HepG2 (cell line): ENCODE data around the gene OR10A6. TPM values are rescaled to one million over a fixed set of nuclear protein-coding genes. Genes with fewer than 3 reads are reported as not detected.

Experiments used
- ATAC-seq: fragments of 200-7000 bp; cut with Tn5 transposase; 3 replicates; pipeline ENCODE4 v1.9.1; 2020; ENCODE audit warnings: mild to moderate bottlenecking, moderate library complexity
- BruUV-seq: library from RNA; stranded (reverse); fragments of 400-500 nt; replicated peaks from 2 replicates; lab custom pipeline; 2021; lab: Mats Ljungman, UMichigan
- CTCF ChIA-PET: fragments of 300-600 bp; formaldehyde crosslinking; extraction: SDS; loops from one replicate; lab custom pipeline; 2021; ENCODE audit warnings: low total read pairs, inconsistent platforms, low intra/inter-chr PET ratio; lab: Yijun Ruan, JAX
- POLR2A ChIA-PET: fragments of 350-600 bp; sonication (Branson Sonifier 250); formaldehyde crosslinking; loops from one replicate; lab custom pipeline; 2020; ENCODE audit warnings: antibody characterized with exemption, inconsistent platforms; lab: Yijun Ruan, JAX
- DNase-seq: peaks from one replicate; pipeline ENCODE4 v3.0.0-alpha.2; 2015; ENCODE audit warnings: low spot score
- FAIRE-seq: peaks from 3 replicates; lab custom pipeline; 2011; peaks lifted over from hg19 to GRCh38; lab: Jason Lieb, UNC
- H2AFZ ChIP-seq: one replicate; pipeline ENCODE4 v1.6.1; 2011; ENCODE audit warnings: low read length, inconsistent platforms
- H3K27ac ChIP-seq: fragments of 300-600 bp; 3 replicates; pipeline ENCODE4 v1.8.0; 2011; ENCODE audit warnings: mixed run types, mild to moderate bottlenecking, mixed read lengths, low read length, inconsistent platforms; ENCODE audit not compliant: insufficient read depth; ENCODE audit errors: extremely low read length
- H3K27me3 ChIP-seq, 2 experiments: fragments of 200-600 bp in 1 of 2; 2 replicates in 1 of 2; 3 replicates in 1 of 2; pipeline versions ENCODE4 v1.6.0 to v1.8.0; 2011; ENCODE audit warnings: low read length in 2 of 2, mild to moderate bottlenecking in 2 of 2, moderate library complexity in 2 of 2, inconsistent platforms in 1 of 2; ENCODE audit not compliant: insufficient read depth in 2 of 2, control insufficient read depth in 1 of 2
- H3K36me3 ChIP-seq, 2 experiments: fragments of 200-600 bp in 1 of 2; replicated peaks in 1 of 2; 2 replicates in 1 of 2; 3 replicates in 1 of 2; pipeline versions ENCODE4 v1.5.1 to v1.8.0; 2011; ENCODE audit warnings: low read length in 2 of 2, inconsistent platforms in 1 of 2; ENCODE audit not compliant: insufficient read depth in 2 of 2, control insufficient read depth in 1 of 2
- H3K4me1 ChIP-seq: 2 replicates; pipeline ENCODE4 v1.5.1; 2012; ENCODE audit warnings: low read length, inconsistent platforms; ENCODE audit not compliant: insufficient read depth
- H3K4me2 ChIP-seq: 2 replicates; pipeline ENCODE4 v1.6.0; 2011; ENCODE audit warnings: low read depth, low read length, inconsistent platforms
- H3K4me3 ChIP-seq, 3 experiments: fragments of 200-600 bp in 1 of 3; sonication (generic), shearing (Covaris generic) in 1 of 3; replicated peaks in 1 of 3; 2 replicates each; pipeline ENCODE4 v1.5.1; 2011 to 2016; ENCODE audit warnings: low read length in 3 of 3, inconsistent platforms in 2 of 3, low read depth in 2 of 3, mild to moderate bottlenecking in 2 of 3, control low read depth in 1 of 3, mixed read lengths in 1 of 3; ENCODE audit not compliant: insufficient read depth in 1 of 3
- H3K79me2 ChIP-seq: one replicate; pipeline ENCODE4 v1.6.1; 2011; ENCODE audit warnings: low read length, inconsistent platforms; ENCODE audit not compliant: insufficient read depth
- H3K9ac ChIP-seq: 2 replicates; pipeline ENCODE4 v1.6.0; 2011; ENCODE audit warnings: mild to moderate bottlenecking, low read depth, low read length, inconsistent platforms; ENCODE audit not compliant: insufficient read depth
- H3K9me3 ChIP-seq: 2 replicates; pipeline ENCODE4 v1.5.1; 2012; ENCODE audit warnings: mild to moderate bottlenecking, low read length
- H4K20me1 ChIP-seq: 2 replicates; pipeline ENCODE4 v1.6.0; 2011; ENCODE audit warnings: inconsistent platforms, mild to moderate bottlenecking, low read length, moderate library complexity; ENCODE audit not compliant: insufficient read depth
- GPBP1L1 ChIP-seq: sonication (generic); formaldehyde crosslinking; IDR thresholded peaks from 2 replicates; pipeline ENCODE4 v1.5.0; 2020; ENCODE audit warnings: mild to moderate bottlenecking, missing genetic modification reagents
- HOMEZ ChIP-seq: IDR thresholded peaks from 2 replicates; pipeline ENCODE4 v1.6.1; 2016; ENCODE audit warnings: low read depth
- KDM5B ChIP-seq: sonication (generic); formaldehyde crosslinking; IDR thresholded peaks from 2 replicates; pipeline ENCODE4 v1.4.0; 2020; ENCODE audit warnings: missing genetic modification reagents, mild to moderate bottlenecking, borderline replicate concordance
- PPARG ChIP-seq: conservative IDR thresholded peaks from 2 replicates; pipeline ENCODE4 v1.6.1; 2016; ENCODE audit warnings: missing biosample characterization, missing genetic modification reagents
- U2AF2 ChIP-seq: fragments of 200-400 bp; formaldehyde crosslinking; IDR thresholded peaks from 2 replicates; pipeline ENCODE4 v1.6.1; 2017; ENCODE audit warnings: low read depth, mild to moderate bottlenecking, low read length
- ZBED4 ChIP-seq: sonication (generic); formaldehyde crosslinking; IDR thresholded peaks from 2 replicates; pipeline ENCODE4 v1.4.0; 2020; ENCODE audit warnings: missing genetic modification reagents, borderline replicate concordance
- ZFYVE20 ChIP-seq: sonication (generic); formaldehyde crosslinking; IDR thresholded peaks from 2 replicates; pipeline ENCODE4 v1.8.0; 2023; ENCODE audit warnings: low read depth, mild to moderate bottlenecking, moderate library complexity, missing genetic modification reagents, borderline replicate concordance
- ZNF335 ChIP-seq: sonication (generic); formaldehyde crosslinking; IDR thresholded peaks from 2 replicates; pipeline ENCODE4 v1.4.0; 2020; ENCODE audit warnings: missing genetic modification reagents
- ZNF775 ChIP-seq: sonication (generic); formaldehyde crosslinking; IDR thresholded peaks from 2 replicates; pipeline ENCODE4 v1.4.0; 2020; ENCODE audit warnings: missing genetic modification reagents, mild to moderate bottlenecking, moderate library complexity, borderline replicate concordance
- ZNF883 ChIP-seq: sonication (generic); formaldehyde crosslinking; IDR thresholded peaks from 2 replicates; pipeline ENCODE4 v1.5.1; 2020; ENCODE audit warnings: mild to moderate bottlenecking, missing genetic modification reagents; ENCODE audit errors: not compliant biosample characterization
- WGBS: methylation state at CpG from one replicate; pipeline ENCODE4 v1.1.6; 2017; ENCODE audit warnings: low lambda C conversion rate; 5-methylcytosine and 5-hydroxymethylcytosine counted together
- in situ Hi-C: cut with HindIII; loops from 2 replicates; pipeline ENCODE4 v1.10.0; 2017; ENCODE audit warnings: low pct_unique_long_range_greater_than_20kb; ENCODE audit not compliant: extremely low pct_ligation_motif_present
- intact Hi-C: fragments of 100-400 bp; cut with micrococcal nuclease; formaldehyde crosslinking; loops from one replicate; pipeline ENCODE4 v1.10.0; 2022; ENCODE audit not compliant: unreplicated experiment
- polyA plus RNA-seq, 8 experiments: library from polyadenylated mRNA; depleted of rRNA in 3 of 8; stranded (reverse) in 7 of 8; unstranded in 1 of 8; fragments of >200 nt; fragmentation: Illumina TruSeq in 4 of 8; extraction: Trizol in 4 of 8; gene quantifications; 2 replicates each; pipeline versions ENCODE4 v1.2.1 to v1.2.3, GENCODE V29; 2011 to 2016; ENCODE audit warnings: low read depth in 4 of 8, missing spikeins in 1 of 8, mixed read lengths in 1 of 8; ENCODE audit not compliant: insufficient read depth in 1 of 8
- total RNA-seq, 5 experiments: library from RNA; depleted of rRNA; stranded (reverse); fragments of >200 nt; fragmentation: Illumina TruSeq; extraction: Trizol; gene quantifications; 2 replicates each; pipeline ENCODE4 v1.2.3, GENCODE V29; 2016; ENCODE audit warnings: low read depth in 1 of 5

The OR10A6 gene
- total and polyA plus RNA-seq, 2 of the 13 experiments (the other 11 are each of a cell fraction or from before 2014, with no cell fraction given), result not detected

- no TSS peak for BruUV-seq
These were observed 41.1 kb downstream of the OR10A6 start for GRCh38 chr11:7889985-7890384.

GRCh38 chr11:7882860-7883259 is 48.2 kb downstream of the OR10A6 start:
- H3K4me3 ChIP-seq, result no peak overlapping the region
- no peaks in the 10 kb centered on the region for H3K9me3 ChIP-seq
- ChIA-PET CTCF (no interaction called here), POLR2A (no interaction called here)
- ATAC-seq (no peak), FAIRE-seq (no peak), DNase-seq (no peak)
- no peak overlapping the region for H3K27ac ChIP-seq
- H2AFZ ChIP-seq, result no peak overlapping the region
- no peaks in the 10 kb centered on the region for H3K4me1 ChIP-seq
- H3K4me2 ChIP-seq, result no peak overlapping the region
- H3K27me3 ChIP-seq, result no peaks in the 10 kb centered on the region
- no peaks in the 10 kb centered on the region for H3K79me2 ChIP-seq
- intact Hi-C loops (loop anchor here (5.0 kb wide), 1 partner anchor 741 kb away; no protein-coding TSS in a partner anchor), in situ Hi-C loops (no loop called here)
- no peak overlapping the region for H3K9ac ChIP-seq
- H4K20me1 ChIP-seq, result no peaks in the 10 kb centered on the region
- no peaks in the 10 kb centered on the region for H3K36me3 ChIP-seq
- WGBS, result 2% methylated on average over 3 of the region's 3 CpGs
- no TSS peak for BruUV-seq
- TF ChIP-seq ZNF883 (no peak), ZNF335 (CRISPR knock-in tag) (no peak), U2AF2 (no peak), ZFYVE20 (no peak), HOMEZ (CRISPR knock-in tag) (no peak), KDM5B (CRISPR knock-in tag) (no peak), ZNF775 (no peak), GPBP1L1 (no peak), ZBED4 (CRISPR knock-in tag) (no peak)

More at GRCh38 chr11:7889985-7890384, 41.1 kb downstream of the OR10A6 start:
- ChIA-PET POLR2A (no interaction called here), CTCF (no interaction called here)
- Histone ChIP-seq H3K27ac (no peak overlapping the region), H3K4me2 (no peak overlapping the region), H3K4me3 (no peak overlapping the region), H3K27me3 (peaks cover 0 to 4% of the 10 kb centered on the region in 2 experiments; a peak in 1 of 5 replicates), H3K9ac (no peak overlapping the region), H4K20me1 (no peaks in the 10 kb centered on the region), H3K36me3 (no peaks in the 10 kb centered on the region), H3K79me2 (no peaks in the 10 kb centered on the region), H3K4me1 (peaks cover 9% of the 10 kb centered on the region; the same call in 1 of the 2 replicates)
- WGBS, result 0% methylated on average over 5 of the region's 5 CpGs
- DNase-seq (no peak), ATAC-seq (no peak)
- in situ Hi-C loops, result loop anchor here (5.0 kb wide), 1 partner anchor 97 kb away; the partner anchor contains the start of gene EIF3F
- TF ChIP-seq PPARG (CRISPR knock-in tag), result no peak
- TF ChIP-seq, all 625 proteins: peak for 0
- intact Hi-C loops, result loop anchor here (10.0 kb wide), 1 partner anchor 205 kb away; no protein-coding TSS in a partner anchor
- FAIRE-seq, result no peak
- Histone ChIP-seq H3K9me3 (no peaks in the 10 kb centered on the region), H2AFZ (no peak overlapping the region)
